Frontal cortex (tissue), 4 donors: ENCODE measurements around the gene ERCC4. TPM values are rescaled to one million over a fixed set of nuclear protein-coding genes. Genes with fewer than 3 reads are reported as not detected.

Source experiments
- DNase-seq, 2 donors: peaks; one replicate each; pipeline ENCODE4 v3.0.0; 2012; ENCODE audit warnings: low spot score in 2 of 2
- FAIRE-seq: peaks from 2 replicates; lab custom pipeline; 2012; peaks lifted over from hg19 to GRCh38; lab: Jason Lieb, UNC
- total RNA-seq: library from RNA; depleted of rRNA; stranded (reverse); fragments of >200 nt; gene quantifications from one replicate; pipeline ENCODE4 v1.2.3, GENCODE V29; 2014
- donor health status: control.
- donor health status: control.
- donor health status: control.

The ERCC4 gene
- total RNA-seq, 1 donor from 2014 or later: 11.8 TPM

DNA sequence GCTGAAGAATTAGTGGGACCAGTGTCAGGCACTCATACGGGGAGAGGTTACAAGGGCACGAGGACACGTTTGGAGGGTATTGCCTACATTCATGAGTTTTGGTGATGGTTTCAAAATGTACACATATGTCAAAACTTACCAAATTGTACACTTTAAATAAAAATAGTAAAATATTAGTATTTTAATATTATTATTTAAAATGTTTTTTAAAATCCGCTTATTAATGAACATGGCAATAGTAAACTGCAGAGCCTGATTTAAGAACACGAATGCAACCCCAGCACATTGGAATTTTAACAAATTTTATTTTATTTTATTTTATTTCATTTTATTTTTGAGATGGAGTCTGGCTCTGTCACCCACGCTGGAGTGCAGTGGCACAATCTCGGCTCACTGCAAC, 10.9 kb upstream of the ERCC4 start:
- no peak for FAIRE-seq
- DNase-seq: no peak

DNA sequence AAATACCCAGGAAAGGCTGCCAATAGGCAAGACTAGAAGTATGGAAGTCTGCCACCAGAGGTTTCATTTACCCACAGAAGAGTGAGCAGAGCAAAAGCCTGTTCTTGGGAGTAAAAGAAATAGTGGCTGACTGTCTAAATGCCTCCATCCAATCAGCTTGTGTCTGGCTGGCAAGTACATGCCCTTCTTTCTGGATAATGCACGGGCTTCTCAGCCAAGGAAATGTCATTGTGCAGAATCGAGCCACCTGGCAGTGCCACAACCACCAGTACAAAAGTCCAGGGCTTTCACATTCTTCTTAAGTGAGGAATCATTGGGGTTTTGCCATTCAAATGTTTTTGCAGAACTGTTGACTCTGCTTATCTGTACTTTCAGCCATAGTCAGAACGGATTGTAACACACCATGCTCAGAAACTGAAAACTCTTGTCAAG, 10.1 kb upstream of the ERCC4 start:
- DNase-seq (no peak), FAIRE-seq (no peak)

DNA sequence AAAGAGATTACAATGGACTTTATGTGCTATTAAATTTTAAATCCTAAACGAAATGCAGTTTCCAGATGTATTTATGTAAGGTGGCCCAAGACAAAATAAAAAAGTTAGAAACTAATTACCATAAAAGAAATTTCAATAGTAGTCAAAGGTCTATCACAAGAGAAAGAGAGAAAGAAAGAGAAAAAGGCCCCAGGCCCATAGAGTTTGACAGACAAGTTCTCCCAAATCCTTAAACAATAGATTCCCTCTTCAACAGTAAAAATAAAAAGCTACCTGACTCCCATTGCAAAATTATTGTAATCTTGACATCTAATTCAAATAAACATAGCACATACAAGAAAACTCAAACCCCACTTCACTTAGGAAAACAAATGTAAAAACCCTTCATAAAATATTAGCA, 8.6 kb upstream of the ERCC4 start:
- DNase-seq (no peak), FAIRE-seq (no peak)

- FAIRE-seq (no peak), DNase-seq (no peak)
These were observed 8.1 kb upstream of the ERCC4 start for GRCh38 chr16:13911871-13912270.

DNA sequence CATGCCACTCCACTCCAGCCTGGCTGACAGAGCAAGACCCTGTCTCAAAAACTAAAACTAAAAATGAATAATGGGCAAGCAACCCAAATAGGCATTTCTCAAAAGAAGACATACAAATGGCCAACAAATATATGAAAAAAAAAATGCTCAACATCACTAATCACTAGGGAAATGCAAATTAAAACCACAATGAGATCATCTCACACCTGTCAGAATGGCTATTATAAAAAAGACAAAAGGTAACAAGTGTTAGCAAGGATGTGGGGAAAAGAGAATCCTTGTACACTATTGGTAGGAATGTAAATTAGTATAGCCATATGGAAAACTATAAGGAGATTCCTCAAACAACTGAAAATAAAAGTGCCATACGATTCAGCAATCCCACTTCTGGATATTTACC, 7.1 kb upstream of the ERCC4 start:
- DNase-seq (no peak), FAIRE-seq (no peak)

GRCh38 chr16:13913374-13914292, 6.3 kb upstream of the ERCC4 start:
- FAIRE-seq: no peak
- no peak for DNase-seq

DNA sequence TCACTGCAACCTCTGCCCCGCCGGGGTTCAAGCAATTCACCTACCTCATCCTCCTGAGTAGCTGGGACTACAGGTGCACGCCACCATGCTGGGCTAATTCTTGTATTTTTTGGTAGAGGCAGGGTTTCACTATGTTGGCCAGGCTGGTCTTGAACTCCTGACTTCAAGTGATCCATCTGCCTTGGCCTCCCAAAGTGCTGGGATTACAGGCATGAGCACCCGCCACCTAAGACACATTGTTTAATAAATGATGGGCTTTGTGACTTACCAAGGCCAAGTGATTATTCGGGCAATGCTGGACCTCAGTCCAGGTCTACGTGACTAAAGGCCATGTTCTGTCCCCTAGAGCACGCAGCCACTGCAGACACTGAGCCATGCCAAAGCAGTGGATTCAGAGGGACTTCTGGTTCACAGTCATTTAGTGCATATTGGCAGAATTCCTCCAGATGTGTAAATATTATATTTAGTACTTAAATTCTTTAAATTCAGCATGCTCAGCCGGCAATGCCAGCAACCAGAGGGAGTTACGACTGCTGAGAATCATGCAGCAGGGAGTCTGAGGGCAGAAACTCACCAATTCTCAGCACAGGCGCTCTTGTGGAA, 4.8 kb upstream of the ERCC4 start:
- DNase-seq (no peak), FAIRE-seq (no peak)

DNA sequence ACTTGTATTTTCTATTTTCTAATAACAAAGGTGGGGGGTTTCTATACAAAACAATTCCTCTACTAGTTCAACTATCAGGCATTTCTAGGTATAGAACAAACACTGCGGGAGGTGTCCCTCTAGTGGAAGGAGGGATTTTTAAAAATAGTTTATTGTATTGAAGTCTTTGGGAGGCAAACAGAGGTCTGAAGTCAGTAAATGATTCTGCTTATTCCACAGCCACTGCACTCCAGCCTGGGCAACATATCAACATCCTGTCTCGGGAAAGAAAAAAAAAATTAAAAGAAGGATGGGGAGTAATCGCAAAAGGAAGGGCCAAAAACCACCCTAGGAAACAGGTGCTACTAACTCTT, 648 bp upstream of the ERCC4 start:
- FAIRE-seq: no peak
- DNase-seq: peak in 1 of 2 donors; percentile 30

GRCh38 chr16:13920510-13920818, 510 bp downstream of the ERCC4 start:
- FAIRE-seq (no peak), DNase-seq (no peak)

DNA sequence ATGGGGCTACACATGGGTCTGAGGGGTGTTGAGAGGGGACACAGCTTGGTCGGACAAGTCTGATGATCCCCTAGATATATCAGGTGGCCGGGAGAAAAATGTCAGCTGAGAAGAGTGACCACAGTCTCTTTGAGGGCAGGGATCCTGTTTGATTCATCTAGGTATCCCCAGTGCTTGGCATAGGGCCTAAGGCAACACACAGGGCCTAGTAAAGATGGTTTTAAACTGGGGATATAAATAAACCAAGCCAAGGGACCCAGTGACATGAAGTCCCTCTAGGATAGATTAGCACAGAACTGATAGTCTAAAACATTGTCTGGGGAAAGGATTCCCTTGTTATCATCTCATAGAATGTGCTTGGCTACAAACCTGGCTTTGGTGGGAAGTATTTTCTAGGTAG, 1.4 kb downstream of the ERCC4 start:
- DNase-seq (no peak), FAIRE-seq (no peak)

GRCh38 chr16:13923703-13924298, 3.8 kb downstream of the ERCC4 start:
- DNase-seq (peak in 1 of 2 donors; percentile 37), FAIRE-seq (peak; percentile 85)

GRCh38 chr16:13926464-13926863, 6.5 kb downstream of the ERCC4 start:
- DNase-seq: no peak

GRCh38 chr16:13926891-13927290, 6.9 kb downstream of the ERCC4 start:
- FAIRE-seq (no peak), DNase-seq (no peak)

More at GRCh38 chr16:13926464-13926863, 6.5 kb downstream of the ERCC4 start:
- no peak for FAIRE-seq

GRCh38 chr16:13928646-13929045, 8.7 kb downstream of the ERCC4 start:
- FAIRE-seq (no peak), DNase-seq (no peak)

DNA sequence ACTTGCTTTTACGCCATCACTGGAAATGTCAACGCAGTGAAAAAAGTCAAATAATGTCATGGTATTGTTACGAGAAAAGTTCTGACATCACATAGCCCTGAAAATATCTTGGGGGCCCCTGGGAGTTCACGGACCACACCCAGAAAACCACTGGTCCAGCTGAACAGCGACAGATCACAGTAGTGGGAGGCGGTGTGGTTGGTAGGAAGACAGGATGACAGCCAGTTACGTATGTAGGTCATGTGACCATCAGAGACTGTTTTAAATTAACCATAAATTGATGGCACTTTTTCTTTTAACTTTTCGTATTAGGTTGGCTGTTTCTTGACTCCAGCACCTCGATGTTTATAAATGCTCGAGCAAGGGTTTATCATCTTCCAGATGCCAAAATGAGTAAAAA, 11.9 kb downstream of the ERCC4 start:
- DNase-seq (no peak), FAIRE-seq (no peak)

- DNase-seq: no peak
- no peak for FAIRE-seq
These were observed 15.5 kb downstream of the ERCC4 start for GRCh38 chr16:13935408-13935807.

DNA sequence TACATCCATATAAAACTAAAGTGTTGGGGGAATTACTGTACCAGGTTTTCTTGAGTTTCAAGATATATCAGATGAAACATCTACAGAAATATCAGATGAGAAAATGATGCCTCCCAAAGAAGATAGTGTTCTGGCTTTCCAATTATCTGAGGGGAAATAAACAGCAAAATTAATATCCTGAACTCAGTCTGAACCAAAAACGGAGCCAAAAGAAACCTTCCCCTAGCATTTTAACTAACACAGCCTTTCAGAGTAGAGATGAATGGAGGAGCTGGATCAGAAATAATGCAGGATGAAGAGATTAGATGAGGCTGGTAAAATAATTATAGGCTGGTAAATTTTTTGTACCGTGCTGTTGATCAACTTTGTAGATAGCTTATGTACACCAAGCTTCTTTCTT, 16.2 kb downstream of the ERCC4 start:
- DNase-seq: no peak
- no peak for FAIRE-seq

DNA sequence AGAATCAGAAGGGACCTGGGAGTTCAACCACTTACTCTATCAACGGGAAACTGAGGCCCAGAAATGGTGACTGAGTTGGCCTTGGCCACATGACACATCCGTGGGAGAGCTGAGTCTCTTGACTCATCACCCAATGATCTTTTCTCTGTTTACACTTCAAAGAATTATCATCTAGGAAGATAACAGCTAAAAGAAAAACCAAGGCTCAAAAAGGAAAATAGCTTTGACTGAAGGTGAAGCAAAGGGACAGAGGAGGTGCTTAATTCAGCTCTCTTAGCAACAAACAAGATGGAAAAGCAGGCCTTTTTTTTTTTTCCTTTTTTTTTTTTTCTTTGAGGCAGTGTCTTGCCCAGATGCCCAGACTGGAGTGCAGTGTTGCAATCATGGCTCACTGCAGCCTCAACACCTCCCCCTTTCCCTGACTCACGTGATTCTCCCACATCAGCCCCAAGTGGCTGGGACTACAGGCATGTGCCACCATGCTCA, 16.7 kb downstream of the ERCC4 start:
- no peak for DNase-seq
- no peak for FAIRE-seq

DNA sequence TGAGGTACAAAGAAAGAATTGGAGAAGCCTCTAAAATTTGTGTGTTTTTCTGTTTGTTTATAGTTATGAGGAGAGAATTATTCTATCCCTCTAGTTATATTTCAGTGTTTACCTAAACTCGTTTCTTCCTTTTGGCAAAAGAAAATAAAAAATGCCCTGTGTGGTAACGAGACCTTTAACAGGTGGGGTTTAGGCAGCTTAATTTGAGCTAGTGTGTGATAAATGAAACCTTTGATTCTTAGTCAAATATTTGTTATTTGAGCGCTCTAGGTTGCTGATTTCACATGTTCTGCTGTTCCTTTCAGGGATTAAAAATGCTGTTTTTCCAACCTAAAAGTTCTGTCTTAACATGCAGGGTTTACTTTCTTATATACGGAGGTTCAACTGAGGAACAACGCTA, 17.5 kb downstream of the ERCC4 start:
- FAIRE-seq: no peak
- no peak for DNase-seq

- no peak for FAIRE-seq
- DNase-seq: no peak
These were observed 18.5 kb downstream of the ERCC4 start for GRCh38 chr16:13938480-13938879.

GRCh38 chr16:13939821-13940220, 19.9 kb downstream of the ERCC4 start:
- DNase-seq: no peak

More at GRCh38 chr16:13939821-13940220, 19.9 kb downstream of the ERCC4 start:
- FAIRE-seq: no peak
